GM18858 (cell line): ENCODE data around the gene PNLIP.

ENCODE experiments used
- ATAC-seq: cut with Tn5 transposase; IDR thresholded peaks from one replicate; pipeline ENCODE4 v1.9.1; 2021; ENCODE audit not compliant: unreplicated experiment

PNLIP gene

DNA sequence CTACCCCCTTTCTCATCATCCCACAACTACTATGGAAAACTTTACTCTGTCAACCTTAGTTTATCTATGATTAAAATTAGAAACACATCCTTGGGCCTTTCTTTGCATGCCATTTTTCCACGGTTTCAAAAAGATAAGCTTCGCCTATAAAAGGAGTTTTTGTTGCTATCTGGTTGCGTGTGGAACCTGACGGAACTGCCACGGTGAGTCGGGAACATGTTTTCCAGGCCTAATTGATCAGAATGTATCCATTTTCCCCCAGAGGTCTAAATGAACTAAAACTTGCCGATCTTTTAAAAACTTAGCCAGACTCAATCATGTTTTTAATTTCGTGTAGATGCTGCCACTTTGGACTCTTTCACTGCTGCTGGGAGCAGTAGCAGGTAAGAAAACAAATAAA is at the start of gene PNLIP:
TSS of gene PNLIP (plus strand) at position 176 of the 400 bp plus-strand sequence. CDS start at position 338, 162 bp downstream.
- no peak for ATAC-seq

DNA sequence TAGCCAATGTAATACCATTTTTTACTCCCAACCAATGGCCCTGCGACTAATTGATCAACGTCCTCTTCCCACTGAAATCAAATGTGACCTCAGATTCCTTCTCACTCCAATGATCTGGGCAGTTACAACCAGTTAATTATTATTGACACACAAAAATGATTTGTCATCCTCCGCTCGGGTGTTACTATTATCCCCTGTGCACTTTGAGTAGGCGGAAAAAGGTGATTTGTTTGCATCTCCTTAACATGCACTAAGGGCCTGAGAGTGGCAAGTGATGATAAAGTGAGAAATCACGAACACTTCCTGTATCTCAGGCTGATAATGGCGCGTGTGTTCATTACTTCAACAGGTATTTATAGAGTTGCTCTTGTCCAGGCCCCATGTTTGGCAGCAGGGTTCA is 40.9 kb upstream of the PNLIP start:
- no peak for ATAC-seq

GRCh38 chr10:116510565-116510964 is 35.2 kb upstream of the PNLIP start:
- ATAC-seq = no peak

- no peak for ATAC-seq
These were observed 34.4 kb upstream of the PNLIP start for GRCh38 chr10:116511365-116511764.

- ATAC-seq = no peak
These were observed 24.1 kb upstream of the PNLIP start for GRCh38 chr10:116521424-116522290.

DNA sequence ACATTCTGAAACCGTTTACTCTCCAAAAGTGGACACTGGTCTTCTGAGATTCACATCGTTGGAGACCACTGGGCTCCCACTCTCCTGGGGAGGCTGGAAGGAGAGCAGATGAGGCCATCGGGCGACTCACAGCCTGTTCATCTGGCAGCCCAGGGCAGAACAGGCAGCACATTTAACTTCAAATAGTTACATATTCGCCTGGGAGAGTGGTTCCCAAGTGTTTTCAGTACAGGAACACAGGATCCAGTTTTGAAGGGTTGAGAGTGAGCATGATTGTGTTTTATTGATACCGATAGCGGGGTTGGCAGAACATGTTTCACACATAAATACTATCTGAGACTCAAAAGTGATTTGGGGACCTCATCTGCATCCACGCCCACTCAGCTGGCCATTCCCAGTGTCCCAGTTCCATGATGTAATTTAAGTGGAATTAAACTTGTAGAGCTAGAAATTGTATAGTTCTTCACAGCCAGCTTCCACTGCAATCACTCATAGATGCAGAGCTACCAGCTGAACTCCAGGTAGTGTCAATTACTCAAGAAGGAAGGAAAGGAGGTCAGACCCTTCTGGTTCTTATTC is 22.8 kb upstream of the PNLIP start:
- no peak for ATAC-seq

DNA sequence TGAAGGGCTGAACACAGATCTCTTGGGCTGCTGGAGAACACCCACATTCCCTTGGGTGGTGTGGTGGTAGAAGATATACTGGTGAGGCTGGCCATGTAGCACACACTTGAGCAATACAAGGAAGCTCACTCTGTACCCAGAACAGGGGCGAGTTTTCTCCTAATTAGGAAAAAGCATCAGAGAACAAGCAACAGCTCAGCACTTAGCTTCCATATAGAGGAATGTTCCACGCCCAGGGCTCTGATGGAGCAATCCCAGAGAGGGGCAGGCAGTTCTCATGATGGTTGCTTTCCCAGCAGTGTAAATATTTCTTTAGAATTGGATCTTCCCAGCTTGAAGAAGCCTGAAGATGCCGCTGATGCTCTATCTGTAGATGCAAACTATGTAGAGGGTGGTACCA is 21.0 kb upstream of the PNLIP start:
- no peak for ATAC-seq

GRCh38 chr10:116526219-116526618 is 19.5 kb upstream of the PNLIP start:
- ATAC-seq = no peak

GRCh38 chr10:116536810-116537209 is 8.9 kb upstream of the PNLIP start:
- no peak for ATAC-seq

GRCh38 chr10:116538456-116538855 is 7.3 kb upstream of the PNLIP start:
- no peak for ATAC-seq

- ATAC-seq = no peak
These were observed 6.7 kb upstream of the PNLIP start for GRCh38 chr10:116538992-116539391.

DNA sequence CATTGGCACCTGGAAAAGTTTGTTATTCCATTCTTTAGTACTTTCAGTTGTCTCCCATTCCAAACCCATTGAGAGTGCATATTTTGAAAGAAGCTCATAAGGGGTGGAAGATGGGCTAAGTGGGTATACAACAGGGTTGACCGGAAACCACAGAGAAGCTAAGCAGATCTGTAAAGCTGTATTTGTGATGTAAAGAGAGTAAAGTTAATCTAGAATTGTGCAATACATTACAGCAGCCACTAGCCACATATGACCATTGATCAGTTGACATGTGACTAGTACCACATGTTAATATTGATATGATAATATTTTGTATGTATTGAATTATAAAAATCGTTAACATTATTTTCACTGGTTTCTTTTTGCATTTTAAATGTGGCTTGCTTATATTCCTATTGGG is 4.9 kb upstream of the PNLIP start:
- no peak for ATAC-seq

DNA sequence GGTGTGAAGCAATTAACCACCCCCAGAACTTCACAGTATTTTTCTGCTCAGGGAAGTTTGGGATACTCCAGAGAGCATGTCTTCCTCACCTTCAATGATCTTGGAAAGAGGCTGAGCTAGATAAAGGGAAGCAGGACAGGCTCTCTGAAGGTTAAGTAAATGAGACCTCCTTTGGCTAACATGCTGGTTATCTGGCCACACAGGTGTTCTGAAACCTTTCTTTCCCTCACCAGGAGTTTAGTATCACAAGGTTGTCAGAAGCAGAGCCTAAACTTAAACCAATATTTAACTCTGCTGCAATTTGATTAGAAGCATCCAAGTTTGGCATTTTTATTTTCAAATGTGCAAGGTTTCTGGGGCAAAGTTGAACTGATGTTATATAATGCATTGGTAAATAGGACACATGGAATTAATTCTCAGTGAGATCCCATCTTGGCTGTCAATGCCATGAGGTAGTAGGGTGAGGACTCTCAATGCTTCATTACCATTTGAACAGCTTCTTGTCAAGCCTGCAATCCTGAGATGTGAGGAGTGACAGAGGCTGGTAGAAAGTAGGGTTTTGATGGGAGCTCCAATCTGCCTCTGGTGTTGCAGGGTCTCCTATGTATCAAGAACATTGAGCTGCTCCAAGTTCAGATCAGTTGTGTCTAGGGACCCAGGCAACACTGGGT is 3.6 kb upstream of the PNLIP start:
- ATAC-seq = no peak

GRCh38 chr10:116545122-116545521 is 609 bp upstream of the PNLIP start:
- ATAC-seq = no peak

DNA sequence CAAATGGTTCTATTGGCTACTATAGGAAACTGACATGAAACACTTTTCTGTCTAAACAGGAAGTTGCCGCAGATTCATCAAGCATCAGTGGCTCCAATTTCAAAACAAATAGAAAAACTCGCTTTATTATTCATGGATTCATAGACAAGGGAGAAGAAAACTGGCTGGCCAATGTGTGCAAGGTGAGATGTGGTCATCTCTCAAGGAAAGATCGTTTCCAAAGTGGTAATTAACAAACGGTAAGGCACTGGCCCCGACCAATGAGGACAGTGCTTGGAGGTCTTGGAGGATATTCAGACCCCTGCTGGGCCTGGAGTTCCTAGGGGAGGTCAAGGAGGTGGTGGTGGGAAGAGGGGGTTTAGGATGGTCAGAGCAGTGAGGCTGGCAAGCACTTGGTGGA is 2.6 kb downstream of the PNLIP start:
- no peak for ATAC-seq

- no peak for ATAC-seq
These were observed 7.7 kb downstream of the PNLIP start for GRCh38 chr10:116553378-116553980.

DNA sequence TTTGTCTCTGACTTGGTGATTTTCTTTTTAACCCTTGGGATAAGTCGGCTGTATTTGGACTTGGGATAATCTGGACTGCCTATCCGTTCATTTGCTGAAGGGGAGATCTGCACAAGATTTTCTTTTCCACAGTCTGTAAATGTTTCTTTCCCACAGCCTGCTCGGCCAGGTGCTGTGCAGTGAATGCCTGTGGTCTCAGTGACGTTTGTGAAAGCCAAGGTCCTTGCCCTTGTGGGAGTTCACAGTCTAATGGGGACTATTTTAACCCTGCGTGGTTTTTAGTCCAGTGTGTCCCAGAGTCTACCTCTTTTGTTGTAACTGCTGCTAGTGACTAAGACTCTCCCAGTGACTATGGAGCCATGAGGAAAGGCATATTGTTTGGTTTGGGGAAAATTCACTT is 8.9 kb downstream of the PNLIP start:
- no peak for ATAC-seq

GRCh38 chr10:116555880-116556279 is 10.1 kb downstream of the PNLIP start:
- ATAC-seq = no peak

DNA sequence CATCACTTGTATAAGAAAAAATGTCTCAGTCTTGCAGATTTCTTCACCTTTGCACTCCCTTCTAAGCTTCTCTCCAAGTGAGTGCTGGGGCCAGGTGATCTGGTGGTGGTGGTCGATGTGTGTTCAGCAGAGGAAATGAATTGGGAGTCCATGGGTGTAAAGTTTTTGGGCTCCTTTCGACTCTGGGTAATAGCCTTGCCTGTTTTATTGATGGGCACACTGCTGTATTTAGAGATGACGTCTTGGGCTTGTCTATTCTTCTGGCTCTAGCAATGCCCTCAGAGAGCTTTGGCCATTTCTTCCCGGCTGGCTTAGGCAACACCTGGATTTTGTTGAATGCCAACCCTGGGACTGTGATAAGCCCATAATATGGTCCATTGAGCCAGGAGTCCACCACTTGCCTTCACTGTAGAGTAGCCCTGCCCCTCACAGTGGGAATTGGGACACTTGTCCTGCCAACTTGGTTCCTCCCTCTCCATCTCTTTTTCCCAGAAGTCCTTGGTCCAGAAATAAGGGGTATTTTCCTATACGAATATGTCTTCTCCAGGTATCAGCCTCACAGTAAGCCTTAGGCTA is 11.7 kb downstream of the PNLIP start:
- no peak for ATAC-seq

DNA sequence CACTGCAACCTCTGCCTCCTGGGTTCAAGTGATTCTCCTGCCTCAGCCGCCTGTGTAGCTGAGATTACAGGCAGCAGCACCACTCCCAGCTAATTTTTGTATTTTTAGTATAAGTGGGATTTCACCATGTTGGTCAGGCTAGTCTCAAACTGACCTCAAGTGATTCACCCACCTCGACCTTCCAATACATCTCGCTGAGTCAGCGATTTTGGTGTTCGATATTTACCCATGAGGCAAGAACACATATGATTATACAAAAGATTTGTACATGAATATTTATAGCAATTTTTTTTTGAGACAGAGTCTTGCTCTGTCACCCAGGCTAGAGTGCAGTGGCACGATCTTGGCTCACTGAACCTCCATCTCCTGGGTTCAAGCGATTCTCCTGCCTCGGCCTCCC is 19.8 kb downstream of the PNLIP start:
- no peak for ATAC-seq

DNA sequence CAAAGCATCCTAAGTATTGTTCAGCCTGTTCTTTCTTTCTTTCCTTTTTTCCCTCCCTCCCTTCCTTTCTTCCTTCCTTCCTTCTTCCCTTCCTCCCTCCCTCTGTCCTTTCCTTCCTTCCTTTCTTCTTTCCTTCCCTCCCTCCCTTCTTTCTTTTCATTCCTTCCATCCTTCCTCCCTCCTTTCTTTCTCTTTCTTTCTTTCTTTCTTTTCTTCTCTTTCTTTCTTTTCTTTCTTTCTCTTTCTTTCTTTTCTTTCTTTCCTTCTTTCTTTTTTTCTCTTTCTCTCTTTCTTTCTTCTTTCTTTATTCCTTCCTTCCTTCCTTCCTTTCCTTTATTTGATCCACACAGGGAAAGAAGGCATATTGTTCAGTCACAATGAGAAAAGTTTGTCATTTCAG is 21.2 kb downstream of the PNLIP start:
- ATAC-seq = no peak
